ENCODE measurements around the gene FHOD3. TPM values are rescaled to one million over a fixed set of nuclear protein-coding genes. Genes with fewer than 3 reads are reported as not detected.

Gene FHOD3
- total and polyA plus RNA-seq, 2 of the 4 experiments (the other 2 are of a cell fraction): 14.6 to 16.0 TPM

GRCh38 chr18:36633961-36634412, 336.5 kb downstream of the FHOD3 start:
- no TSS peak for BruUV-seq (replicated peaks)
- no peak overlapping the region for H3K27ac ChIP-seq (ENCODE audit: insufficient read depth, low read length)
- DNase-seq (no peak), ATAC-seq (ENCODE audit: low read depth) (no peak)
- no peak overlapping the region for H3K23ac ChIP-seq (ENCODE audit: low read depth, low read length)
- H4K5ac ChIP-seq (ENCODE audit: low read depth, low read length): no peak overlapping the region
- H2BK120ac ChIP-seq (ENCODE audit: low read depth, low read length): no peak overlapping the region
- H3K18ac ChIP-seq (ENCODE audit: low read depth, low read length): no peak overlapping the region
- ChIA-PET POLR2A (ENCODE audit: unreplicated experiment) (no interaction called here), CTCF (no interaction called here)
- no peak overlapping the region for H3K4ac ChIP-seq (ENCODE audit: low read depth, low read length)
- no peaks in the 10 kb centered on the region for H3K79me1 ChIP-seq (ENCODE audit: low read depth in 1 of 2, low read length in 2 of 2)
- no peak overlapping the region for H2BK20ac ChIP-seq (ENCODE audit: low read depth, low read length)
- H3K4me1 ChIP-seq (ENCODE audit: control insufficient read depth, insufficient read depth, low read length): peaks cover 20% of the 10 kb centered on the region
- H2AFZ ChIP-seq (replicated peaks; ENCODE audit: low read length, poor library complexity): no peak overlapping the region
- WGBS, 2 experiments (ENCODE audit: extremely low coverage in 2 of 2, insufficient read length in 1 of 2): no CpG with 5 or more reads among the region's 4 CpGs
- H3K56ac ChIP-seq (ENCODE audit: extremely low read depth, insufficient read depth, low read length): no peak overlapping the region
- no peaks in the 10 kb centered on the region for H3K9me3 ChIP-seq (ENCODE audit: control insufficient read depth, insufficient read depth, low read length)
- intact Hi-C loops (cut with micrococcal nuclease): no loop called here
- no peak overlapping the region for H2AK5ac ChIP-seq (ENCODE audit: low read depth, low read length)
- H2BK5ac ChIP-seq (ENCODE audit: low read depth, low read length, poor library complexity, severe bottlenecking): no peak overlapping the region
- H4K20me1 ChIP-seq (ENCODE audit: insufficient read depth, low read length): no peaks in the 10 kb centered on the region
- no peaks in the 10 kb centered on the region for H3K36me3 ChIP-seq (ENCODE audit: control insufficient read depth, insufficient read depth, low read length)
- dilution Hi-C loops (cut with HindIII; ENCODE audit: low sequenced_read_pairs, unreplicated experiment): no loop called here
- no peak overlapping the region for H4K91ac ChIP-seq (ENCODE audit: insufficient read depth, low read depth, low read length)
- H3K9me1 ChIP-seq (ENCODE audit: insufficient read depth, low read length): peaks cover 16% of the 10 kb centered on the region
- no peak overlapping the region for H3K4me3 ChIP-seq (ENCODE audit: insufficient read depth, low read depth, low read length)
- H3K9ac ChIP-seq (ENCODE audit: low read depth, low read length): no peak overlapping the region
- H3K14ac ChIP-seq (replicated peaks; ENCODE audit: low read depth, low read length): no peak overlapping the region
- in situ Hi-C loops (cut with MboI; ENCODE audit: low sequenced_read_pairs): no loop called here
- no peak overlapping the region for H2AK9ac ChIP-seq (replicated peaks; ENCODE audit: low read depth, low read length, poor library complexity)
- no peak overlapping the region for H2BK15ac ChIP-seq (ENCODE audit: low read depth, low read length)
- H4K8ac ChIP-seq (ENCODE audit: low read depth in 2 of 2, low read length in 2 of 2): no peak overlapping the region
- no peak overlapping the region for H3K4me2 ChIP-seq (ENCODE audit: low read depth, low read length)
- TF ChIP-seq BHLHE40 (IDR thresholded peaks at IDR 0.05; ENCODE audit: low read depth, low read length): no peak
- TF ChIP-seq SMC3 (IDR thresholded peaks at IDR 0.05; ENCODE audit: low read depth, low read length): no peak
- TF ChIP-seq RFX5 (IDR thresholded peaks at IDR 0.05; ENCODE audit: low read depth, low read length): no peak
- no peak for TF ChIP-seq CTCF (conservative IDR thresholded peaks at IDR 0.05; ENCODE audit: low read depth, low read length)
- TF ChIP-seq CHD1 (IDR thresholded peaks at IDR 0.05; ENCODE audit: low read depth, low read length): no peak
- TF ChIP-seq CEBPB (IDR thresholded peaks at IDR 0.05; ENCODE audit: low read depth, low read length): no peak
- no peak for TF ChIP-seq RAD21 (IDR thresholded peaks at IDR 0.05; ENCODE audit: low read length)
- no peak for TF ChIP-seq FOS (IDR thresholded peaks at IDR 0.05; ENCODE audit: low read depth, low read length)
- TF ChIP-seq USF2 (IDR thresholded peaks at IDR 0.05; ENCODE audit: low read depth, low read length): no peak
- no peak for TF ChIP-seq MXI1 (IDR thresholded peaks at IDR 0.05; ENCODE audit: borderline replicate concordance, low read depth, low read length)
- TF ChIP-seq MAFK (IDR thresholded peaks at IDR 0.05; ENCODE audit: low read depth, low read length): no peak
- no peak for TF ChIP-seq MAZ (IDR thresholded peaks at IDR 0.05; ENCODE audit: borderline replicate concordance, low read depth, low read length)
- TF ChIP-seq POLR2A (IDR thresholded peaks at IDR 0.05; ENCODE audit: low read depth, low read length): no peak
- no peaks in the 10 kb centered on the region for H3K27me3 ChIP-seq (ENCODE audit: control insufficient read depth, insufficient read depth, low read length)

Measured in IMR-90 (cell line).